Right cardiac atrium (tissue), 5 donors: ENCODE data around the gene IL4. TPM values are rescaled to one million over a fixed set of nuclear protein-coding genes. Genes with fewer than 3 reads are reported as not detected.
"Not testable (repeated sequence)": the region's sequence is repeated elsewhere in the genome, so short reads cannot be mapped to it uniquely, and the experiment has no call there.

Experiments used
- ATAC-seq, 2 donors: fragments of 200-7000 bp; cut with Tn5 transposase; one replicate each; pipeline versions ENCODE4 v1.8.0 to v1.9.1; 2020; ENCODE audit warnings: moderate library complexity in 2 of 2, mild to moderate bottlenecking in 1 of 2
- DNase-seq, 3 donors: peaks; one replicate each; pipeline ENCODE4 v3.0.0-alpha.2; 2020
- H3K27ac ChIP-seq: one replicate; pipeline ENCODE4 v1.5.1; 2013; ENCODE audit warnings: mild to moderate bottlenecking, low read length, control low read depth, moderate library complexity
- H3K27me3 ChIP-seq: one replicate; pipeline ENCODE4 v1.6.1; 2013; ENCODE audit not compliant: control insufficient read depth, insufficient read depth
- H3K4me1 ChIP-seq: one replicate; pipeline ENCODE4 v1.6.1; 2013; ENCODE audit warnings: low read length; ENCODE audit not compliant: control insufficient read depth, insufficient read depth
- H3K4me3 ChIP-seq: one replicate; pipeline ENCODE4 v1.5.1; 2013; ENCODE audit warnings: low read length, control low read depth
- H3K9me3 ChIP-seq: one replicate; pipeline ENCODE4 v1.6.1; 2013; ENCODE audit warnings: low read length; ENCODE audit not compliant: control insufficient read depth
- WGBS: extraction: QIAGEN DNeasy Blood & Tissue Kit; methylation state at CpG from one replicate; pipeline ENCODE4 v1.1.7; 2013; 5-methylcytosine and 5-hydroxymethylcytosine counted together
- intact Hi-C, 4 donors: fragments of 100-400 bp; cut with DNase I; formaldehyde crosslinking; loops; one replicate each; pipeline versions ENCODE4 v1.11.0 to v1.14.0; 2022 to 2023
- long read RNA-seq, 4 donors: library from polyadenylated mRNA; unstranded; transcript quantifications; one replicate each; pipeline ENCODE4 v2.0.0, GENCODE V29; 2020 to 2021
- polyA plus RNA-seq: library from polyadenylated mRNA; stranded (reverse); fragments of 200-250 nt; gene quantifications from one replicate; pipeline ENCODE4 v1.2.3, GENCODE V29; 2013
- total RNA-seq, 4 donors: library from RNA; stranded (reverse); fragmentation: NEBNext Ultra II Directional; extraction: Animal tissue kit (Norgen Biotek cat#: 25700); gene quantifications; one replicate each; pipeline ENCODE4 v1.2.1, GENCODE V29; 2021
- donor health status: healthy with polysubstance abuse.
- donor health status: DM: no; HTN: yes; CAD: no.
- donor health status: DM: no; HTN: no; CAD: no.
- donor health status: DM: no; HTN: yes; CAD: no; lungs with severe emphysema.
- donor health status: DM: yes; HTN: yes; CAD: no.

Gene IL4
- total RNA-seq (not detected), polyA plus RNA-seq (not detected)
- long read RNA-seq, donor 1: 0 reads
- long read RNA-seq, donor 2: 0 reads
- long read RNA-seq, donor 3: 0 reads
- long read RNA-seq, donor 4: 0 reads

- Histone ChIP-seq H3K9me3 (no peaks in the 10 kb centered on the region), H3K4me3 (no peak within 1 kb of the TSS), H3K27me3 (no peaks in the 10 kb centered on the region), H3K27ac (no peak within 1 kb of the TSS), H3K4me1 (no peaks in the 10 kb centered on the region)
- ATAC-seq: no peak
- no peak for DNase-seq
- 63% methylated on average over 14 of the region's 14 CpGs for WGBS
- intact Hi-C loops: no loop called here
These were observed at the start of gene IL4 for GRCh38 chr5:132673939-132674630. TSS of gene IL4 (plus strand) at chr5:132673989. CDS start at chr5:132674051, 62 bp downstream.

GRCh38 chr5:132627470-132627869 lies 46.3 kb upstream of the IL4 start:
- Histone ChIP-seq H3K27me3 (no peaks in the 10 kb centered on the region), H3K4me1 (no peaks in the 10 kb centered on the region), H3K27ac (no peak overlapping the region), H3K4me3 (no peak overlapping the region), H3K9me3 (no peaks in the 10 kb centered on the region)
- no peak for DNase-seq
- ATAC-seq: no peak
- intact Hi-C loops: no loop called here
- 96% methylated on average over 2 of the region's 2 CpGs for WGBS

GRCh38 chr5:132628814-132629213 lies 45.0 kb upstream of the IL4 start:
- Histone ChIP-seq H3K27ac (no peak overlapping the region), H3K4me3 (no peak overlapping the region), H3K27me3 (no peaks in the 10 kb centered on the region), H3K9me3 (no peaks in the 10 kb centered on the region), H3K4me1 (no peaks in the 10 kb centered on the region)
- 97% methylated on average over 2 of the region's 2 CpGs for WGBS
- DNase-seq (no peak), ATAC-seq (no peak)
- intact Hi-C loops: no loop called here

- Histone ChIP-seq H3K27ac (no peak overlapping the region), H3K4me3 (no peak overlapping the region), H3K9me3 (no peaks in the 10 kb centered on the region), H3K27me3 (no peaks in the 10 kb centered on the region), H3K4me1 (no peaks in the 10 kb centered on the region)
- no peak for ATAC-seq
- intact Hi-C loops: no loop called here
- no peak for DNase-seq
- 77% methylated on average over 5 of the region's 5 CpGs for WGBS
These were observed 44.4 kb upstream of the IL4 start for GRCh38 chr5:132629230-132629944.

- H3K27me3 ChIP-seq, intact Hi-C loops, H3K9me3 ChIP-seq, DNase-seq, ATAC-seq, H3K4me3 ChIP-seq, H3K27ac ChIP-seq, H3K4me1 ChIP-seq: not testable (repeated sequence)
- WGBS: 97% methylated on average over 4 of the region's 4 CpGs
These were observed 40.2 kb upstream of the IL4 start for GRCh38 chr5:132633587-132633986.

GRCh38 chr5:132635873-132636272 lies 37.9 kb upstream of the IL4 start:
- Histone ChIP-seq H3K4me1 (no peaks in the 10 kb centered on the region), H3K27me3 (no peaks in the 10 kb centered on the region), H3K9me3 (no peaks in the 10 kb centered on the region), H3K27ac (no peak overlapping the region), H3K4me3 (no peak overlapping the region)
- ATAC-seq (no peak), DNase-seq (no peak)
- intact Hi-C loops: no loop called here
- WGBS: 93% methylated on average over 4 of the region's 4 CpGs

GRCh38 chr5:132637241-132637640 lies 36.5 kb upstream of the IL4 start:
- ATAC-seq (no peak), DNase-seq (no peak)
- Histone ChIP-seq H3K9me3 (no peaks in the 10 kb centered on the region), H3K27ac (no peak overlapping the region), H3K4me3 (no peak overlapping the region), H3K27me3 (no peaks in the 10 kb centered on the region), H3K4me1 (no peaks in the 10 kb centered on the region)
- WGBS: 91% methylated on average over 4 of the region's 4 CpGs
- intact Hi-C loops: no loop called here

- Histone ChIP-seq H3K27ac (no peak overlapping the region), H3K9me3 (no peaks in the 10 kb centered on the region), H3K4me3 (no peak overlapping the region), H3K4me1 (no peaks in the 10 kb centered on the region), H3K27me3 (no peaks in the 10 kb centered on the region)
- intact Hi-C loops: no loop called here
- WGBS: 73% methylated on average over 2 of the region's 2 CpGs
- DNase-seq: no peak
- ATAC-seq: no peak
These were observed 34.1 kb upstream of the IL4 start for GRCh38 chr5:132639706-132640130.

GRCh38 chr5:132640613-132641012 lies 33.2 kb upstream of the IL4 start:
- 92% methylated on average over 4 of the region's 4 CpGs for WGBS
- no peaks in the 10 kb centered on the region for H3K4me1 ChIP-seq
- H3K9me3 ChIP-seq: no peaks in the 10 kb centered on the region
- ATAC-seq (no peak), DNase-seq (no peak)
- intact Hi-C loops: no loop called here
- H3K27me3 ChIP-seq: no peaks in the 10 kb centered on the region
- H3K27ac ChIP-seq: no peak overlapping the region
- no peak overlapping the region for H3K4me3 ChIP-seq

- Histone ChIP-seq H3K4me1 (no peaks in the 10 kb centered on the region), H3K4me3 (no peak overlapping the region), H3K27ac (no peak overlapping the region), H3K9me3 (no peaks in the 10 kb centered on the region), H3K27me3 (no peaks in the 10 kb centered on the region)
- intact Hi-C loops: no loop called here
- no peak for ATAC-seq
- DNase-seq: no peak
- WGBS: 94% methylated on average over 3 of the region's 3 CpGs
These were observed 32.5 kb upstream of the IL4 start for GRCh38 chr5:132641241-132641723.

GRCh38 chr5:132641841-132642240 lies 31.9 kb upstream of the IL4 start:
- Histone ChIP-seq H3K27ac (no peak overlapping the region), H3K4me1 (no peaks in the 10 kb centered on the region), H3K4me3 (no peak overlapping the region), H3K9me3 (no peaks in the 10 kb centered on the region), H3K27me3 (no peaks in the 10 kb centered on the region)
- no peak for DNase-seq
- no peak for ATAC-seq
- WGBS: 95% methylated on average over 3 of the region's 3 CpGs
- intact Hi-C loops: no loop called here
